SIG-M5 treated with dmso at 0.1 percent for 504 hours (cell line): ENCODE data around the gene NOTCH1.

ENCODE experiments used
- DNase-seq: peaks from one replicate; lab custom pipeline; 2025; ENCODE audit not compliant: unreplicated experiment; lab: John Stamatoyannopoulos, UW

The NOTCH1 gene

GRCh38 chr9:136545692-136545964 lies 220 bp downstream of the NOTCH1 start:
- no peak for DNase-seq

GRCh38 chr9:136544964-136545691 lies 720 bp downstream of the NOTCH1 start:
- no peak for DNase-seq

- no peak for DNase-seq
These were observed 1.3 kb downstream of the NOTCH1 start for GRCh38 chr9:136544548-136544963.

GRCh38 chr9:136543830-136544547 lies 1.9 kb downstream of the NOTCH1 start:
- DNase-seq = no peak

DNA sequence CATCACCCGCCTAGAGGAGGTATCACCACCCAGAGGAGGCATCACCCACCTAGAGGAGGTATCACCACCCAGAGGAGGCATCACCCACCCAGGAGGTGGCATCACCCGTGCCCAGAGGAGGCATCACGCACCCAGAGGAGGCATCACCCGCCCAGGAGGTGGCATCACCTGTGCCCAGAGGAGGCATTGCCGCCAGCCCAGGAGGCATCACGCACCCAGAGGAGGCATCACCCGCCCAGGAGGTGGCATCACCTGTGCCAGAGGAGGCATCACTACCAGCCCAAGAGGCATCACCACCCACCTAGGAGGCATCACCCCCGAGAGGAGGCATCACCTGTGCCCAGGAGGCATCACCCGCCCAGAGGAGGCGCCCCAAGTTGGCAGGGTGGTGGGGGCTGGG lies 2.6 kb downstream of the NOTCH1 start:
- DNase-seq = no peak

GRCh38 chr9:136542241-136543040 lies 3.4 kb downstream of the NOTCH1 start:
- no peak for DNase-seq

- no peak for DNase-seq
These were observed 4.1 kb downstream of the NOTCH1 start for GRCh38 chr9:136541709-136542108.

DNA sequence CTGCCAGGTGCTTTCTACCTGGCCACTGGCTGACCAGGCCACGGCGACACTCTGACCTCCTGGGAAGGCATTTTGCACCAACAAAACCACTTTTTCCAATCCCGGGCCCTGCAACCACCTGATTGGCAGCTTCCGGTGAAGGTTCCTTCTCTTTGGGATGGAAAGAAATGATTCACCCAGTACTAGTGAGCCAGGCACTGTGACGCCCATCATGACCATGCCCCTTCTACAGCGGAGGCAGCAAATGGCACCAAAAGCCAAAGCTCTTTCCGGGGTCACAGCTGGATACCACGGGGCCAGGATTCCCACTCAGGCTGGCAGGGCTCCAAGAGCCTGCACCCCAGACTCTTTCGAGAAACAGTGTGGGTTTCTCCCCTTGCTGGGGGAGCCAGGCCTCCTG lies 4.7 kb downstream of the NOTCH1 start:
- DNase-seq = no peak

DNA sequence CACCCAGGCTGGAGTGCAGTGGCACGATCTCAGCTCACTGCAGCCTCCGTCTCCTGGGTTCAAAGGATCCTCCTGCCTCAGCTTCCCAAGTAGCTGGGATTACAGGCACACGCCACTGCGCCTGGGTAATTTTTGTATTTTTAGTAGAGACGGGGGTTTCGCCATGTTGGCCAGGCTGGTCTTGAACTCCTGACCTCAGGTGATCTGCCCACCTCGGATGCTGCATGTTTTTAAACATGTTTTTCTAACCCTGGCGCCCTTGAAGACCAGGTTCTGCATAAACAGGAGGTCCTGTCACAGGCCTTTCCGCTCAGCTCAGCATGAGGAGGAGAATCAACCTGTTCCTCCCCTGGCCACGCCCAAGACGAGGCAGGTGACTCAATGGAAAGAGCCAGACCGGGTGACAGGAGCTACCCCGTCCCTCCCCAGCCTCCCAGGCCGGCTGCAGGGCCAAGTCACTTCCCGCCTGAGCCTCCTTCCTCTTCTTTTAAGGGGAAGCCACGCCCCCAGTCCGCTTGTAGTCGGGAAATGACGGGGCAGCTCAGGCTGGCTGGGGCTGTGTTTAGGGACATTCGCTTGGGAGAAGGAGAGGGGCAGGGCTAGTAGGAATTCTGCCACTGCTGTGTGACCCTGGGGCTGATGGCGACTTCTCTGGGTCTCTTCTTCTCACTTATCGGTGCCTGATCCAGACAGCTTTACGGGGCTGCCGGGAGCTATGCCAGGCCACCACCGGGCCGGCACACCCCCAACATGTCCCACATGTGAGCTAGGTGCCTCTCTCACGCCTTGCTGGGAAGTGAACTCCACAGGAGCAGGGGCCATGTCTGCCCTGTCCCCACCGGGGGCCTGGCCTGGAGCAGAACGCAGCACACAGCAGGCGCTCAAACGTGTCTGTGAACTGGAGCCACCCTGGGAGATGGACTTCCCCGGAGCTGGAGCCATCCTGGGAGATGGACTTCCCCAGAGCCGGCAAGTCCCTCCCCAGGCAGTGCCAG lies 6.1 kb downstream of the NOTCH1 start:
- DNase-seq = peak; percentile 94

DNA sequence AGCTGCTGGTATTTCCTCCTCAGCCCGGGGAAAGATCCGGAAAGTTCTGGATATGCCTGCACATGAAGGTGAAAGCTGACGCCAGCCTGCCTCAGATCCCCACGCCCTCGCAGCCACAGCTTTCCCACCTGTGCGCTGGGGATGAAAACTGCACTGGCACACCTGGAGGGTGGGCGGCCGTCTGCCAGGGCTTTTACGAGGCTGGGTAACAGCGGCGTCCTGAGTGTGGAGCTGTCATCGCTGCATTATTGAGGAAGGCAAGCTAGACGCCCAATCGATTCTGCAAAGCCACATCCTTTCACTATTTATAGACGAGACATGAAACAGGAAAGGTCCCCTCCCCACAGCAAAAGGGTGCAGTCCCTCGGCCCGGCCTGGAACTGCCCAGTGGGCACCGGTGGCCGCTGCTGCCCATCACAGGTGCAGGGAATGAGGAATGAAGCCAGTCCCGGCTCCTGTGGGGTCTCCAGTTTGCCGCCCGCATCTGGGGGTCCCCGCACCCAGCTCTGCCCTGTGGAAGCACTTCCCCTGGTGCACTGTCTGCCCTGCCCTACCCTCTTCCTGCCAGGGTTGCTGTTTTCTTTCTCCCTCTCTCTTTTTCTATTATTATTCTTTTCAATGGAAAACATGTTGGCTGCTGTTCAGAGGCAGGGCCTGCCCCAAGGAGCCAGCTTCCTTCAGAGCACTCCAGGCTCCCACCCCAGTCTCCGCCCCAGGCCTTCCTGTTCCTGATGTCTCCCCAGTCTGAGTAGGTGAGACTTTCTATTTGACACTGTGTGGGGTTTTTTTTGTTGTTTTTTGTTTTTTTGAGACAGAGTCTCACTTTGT lies 7.0 kb downstream of the NOTCH1 start:
- DNase-seq = peak; percentile 22

- DNase-seq = no peak
These were observed 7.8 kb downstream of the NOTCH1 start for GRCh38 chr9:136537896-136538598.

DNA sequence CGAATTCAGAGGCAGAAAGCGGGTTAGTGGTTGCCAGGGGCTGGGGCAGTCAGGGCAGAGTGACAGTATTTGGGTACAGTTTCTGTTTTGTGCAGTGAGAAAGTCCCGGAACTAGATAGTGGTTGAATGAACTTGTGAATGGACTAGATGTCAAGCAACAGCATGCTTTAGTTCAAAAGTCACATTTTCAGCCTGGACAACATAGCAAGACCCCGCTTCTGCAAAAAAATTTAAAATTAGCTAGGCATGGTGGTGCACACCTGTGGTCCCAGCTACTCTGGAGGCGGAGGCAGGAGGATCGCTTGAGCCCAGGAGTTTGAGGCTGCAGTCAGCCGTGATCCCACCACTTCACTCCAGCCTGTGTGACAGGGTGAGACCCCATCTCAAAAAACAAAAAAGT lies 8.4 kb downstream of the NOTCH1 start:
- no peak for DNase-seq

GRCh38 chr9:136536721-136537241 lies 9.1 kb downstream of the NOTCH1 start:
- DNase-seq = no peak

- DNase-seq = no peak
These were observed 9.7 kb downstream of the NOTCH1 start for GRCh38 chr9:136536051-136536720.

DNA sequence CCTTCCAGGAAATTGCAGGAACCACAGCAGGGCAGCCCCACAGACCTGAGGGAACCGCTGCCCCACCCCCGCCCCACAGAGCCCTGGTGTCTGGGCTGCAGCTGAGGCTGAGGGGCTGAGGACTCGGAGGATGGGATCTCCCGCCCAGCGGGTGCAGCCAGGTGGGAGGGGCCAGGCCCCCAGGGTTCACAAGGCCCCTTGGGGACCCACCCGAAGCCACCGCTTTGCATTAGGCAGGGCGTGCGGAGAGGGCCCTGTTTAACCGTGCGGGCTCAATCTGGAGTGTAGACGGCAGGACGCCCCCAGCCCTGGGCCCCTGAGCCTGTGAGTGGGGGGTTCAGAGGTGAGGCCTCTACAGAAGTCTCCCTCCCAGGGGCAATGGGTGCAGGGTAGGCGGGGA lies 10.8 kb downstream of the NOTCH1 start:
- DNase-seq = no peak

DNA sequence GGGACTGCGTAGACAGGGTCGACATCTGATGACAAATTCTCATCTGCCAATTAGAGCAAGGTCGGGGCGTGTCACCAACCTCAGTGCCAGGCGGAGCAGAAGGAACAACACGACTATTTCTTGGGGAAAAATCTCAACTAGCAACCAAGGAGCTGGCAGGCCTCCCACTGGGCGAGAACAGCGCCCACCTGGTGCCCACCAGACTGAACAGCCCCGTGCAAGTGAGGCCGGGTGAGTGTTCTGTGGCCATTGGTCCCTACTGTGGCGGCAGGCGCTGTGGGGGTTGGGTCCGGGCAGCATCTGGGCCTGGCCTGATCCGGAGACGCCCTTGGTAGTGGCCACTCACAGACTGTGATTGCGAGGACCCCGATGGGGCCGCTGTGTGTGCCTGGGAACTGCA lies 11.5 kb downstream of the NOTCH1 start:
- no peak for DNase-seq

DNA sequence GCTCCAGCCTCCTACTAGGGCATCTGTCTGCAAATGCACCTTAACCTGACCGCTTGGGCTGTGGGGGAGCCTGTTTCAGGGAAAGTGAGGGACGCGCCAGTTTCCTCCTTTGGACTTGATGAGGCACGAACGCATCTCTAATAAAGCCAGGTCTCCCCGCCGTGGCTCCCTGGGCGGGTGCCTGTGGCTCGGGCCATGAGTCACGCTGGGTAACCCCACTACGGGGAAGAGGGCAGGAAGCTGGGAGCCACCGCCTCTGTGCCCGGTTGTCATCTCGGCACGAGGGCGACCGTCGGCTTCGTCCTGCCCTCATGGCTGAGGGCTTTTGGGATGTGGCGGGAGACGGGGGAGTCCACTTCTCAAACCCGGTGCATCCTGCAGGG lies 12.1 kb downstream of the NOTCH1 start:
- DNase-seq = no peak
